Subcutaneous abdominal adipose tissue (tissue), 5 donors: Measurements from ENCODE around the gene NLGN1.

Experiments
- H3K27ac ChIP-seq: one replicate; pipeline ENCODE4 v1.7.0; 2013; ENCODE audit warnings: low read depth, mild to moderate bottlenecking, inconsistent platforms, low read length, moderate library complexity
- H3K27me3 ChIP-seq, 5 donors: one replicate each; pipeline ENCODE4 v1.7.0; 2013; ENCODE audit warnings: low read length in 5 of 5, inconsistent platforms in 1 of 5; ENCODE audit not compliant: control insufficient read depth in 5 of 5, insufficient read depth in 4 of 5
- H3K36me3 ChIP-seq, 5 donors: one replicate each; pipeline ENCODE4 v1.7.0; 2013; ENCODE audit warnings: low read length in 5 of 5; ENCODE audit not compliant: control insufficient read depth in 5 of 5, insufficient read depth in 5 of 5
- H3K4me1 ChIP-seq, 5 donors: one replicate each; pipeline ENCODE4 v1.7.0; 2013; ENCODE audit warnings: low read length in 5 of 5, mild to moderate bottlenecking in 3 of 5, moderate library complexity in 1 of 5; ENCODE audit not compliant: control insufficient read depth in 5 of 5, insufficient read depth in 5 of 5
- H3K4me3 ChIP-seq, 5 donors: one replicate each; pipeline ENCODE4 v1.7.0; 2013; ENCODE audit warnings: low read length in 5 of 5, low read depth in 1 of 5
- H3K9ac ChIP-seq, 5 donors: one replicate each; pipeline ENCODE4 v1.7.0; 2013; ENCODE audit warnings: low read length in 5 of 5, mild to moderate bottlenecking in 4 of 5, moderate library complexity in 3 of 5
- H3K9me3 ChIP-seq, 5 donors: one replicate each; pipeline ENCODE4 v1.7.0; 2013; ENCODE audit warnings: low read length in 5 of 5; ENCODE audit not compliant: control insufficient read depth in 5 of 5
- donor health status: healthy.
- donor health status: healthy.
- donor health status: healthy.
- donor health status: healthy.
- donor health status: healthy.

The NLGN1 gene

DNA sequence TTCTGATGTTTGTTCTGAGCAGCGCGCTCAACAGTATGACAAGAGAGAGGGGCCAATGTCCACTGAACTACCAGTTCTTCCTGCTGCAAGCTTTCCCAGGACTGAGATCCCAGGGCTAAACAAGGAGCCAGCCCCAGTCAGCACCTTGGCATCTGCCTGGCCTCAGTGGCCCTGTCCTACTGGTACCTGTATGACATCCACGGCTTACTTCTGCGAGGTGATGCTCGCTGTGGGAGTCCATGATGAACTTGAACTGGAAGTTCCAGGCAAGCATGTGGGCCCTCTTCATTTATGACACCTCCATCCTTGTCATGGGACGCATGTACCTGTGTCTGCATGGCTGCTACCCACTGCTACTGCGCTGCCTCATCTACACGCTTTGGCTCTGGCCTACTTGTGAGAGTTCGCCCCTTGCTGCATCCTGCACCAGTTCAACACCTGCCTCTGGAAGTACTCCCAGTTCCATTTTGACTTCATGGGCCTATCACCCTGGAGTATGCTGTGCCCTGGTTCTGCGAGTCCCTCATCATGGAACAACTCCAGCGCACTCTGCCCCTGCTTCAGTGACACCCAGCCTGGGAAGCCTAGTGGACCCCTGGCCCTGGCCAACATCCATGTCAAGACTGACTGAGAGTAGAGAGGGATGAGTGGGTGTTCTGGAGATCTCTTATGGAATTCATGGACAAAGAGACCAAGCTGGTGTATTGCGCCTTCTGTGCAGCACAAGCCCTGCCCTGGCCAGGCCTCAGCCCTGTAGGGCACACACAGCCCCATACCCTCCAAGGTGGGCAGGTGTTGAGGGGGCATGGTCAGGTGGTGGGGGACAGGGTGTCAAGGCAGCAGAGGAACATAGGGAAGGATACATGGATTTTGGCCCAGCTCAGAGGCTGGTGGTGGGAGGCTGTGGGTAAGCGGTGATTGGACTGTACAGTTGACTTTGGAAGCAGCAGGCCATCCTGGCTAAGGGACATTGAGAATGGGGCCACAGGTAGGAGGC lies 246.8 kb downstream of the NLGN1 start:
- H3K27ac ChIP-seq, result no peak overlapping the region
- H3K4me1 ChIP-seq, result no peaks in the 10 kb centered on the region
- H3K4me3 ChIP-seq, result no peak overlapping the region
- no peaks in the 10 kb centered on the region for H3K36me3 ChIP-seq
- H3K9ac ChIP-seq, result no peak overlapping the region
- no peaks in the 10 kb centered on the region for H3K9me3 ChIP-seq
- no peaks in the 10 kb centered on the region for H3K27me3 ChIP-seq

- no peaks in the 10 kb centered on the region for H3K4me1 ChIP-seq
- H3K36me3 ChIP-seq, result no peaks in the 10 kb centered on the region
These were observed 253.1 kb downstream of the NLGN1 start for GRCh38 chr3:173650596-173650995.

GRCh38 chr3:173652093-173652492 lies 254.5 kb downstream of the NLGN1 start:
- peaks cover 0 to 3% (median 2%) of the 10 kb centered on the region in 5 donors for H3K9me3 ChIP-seq
- H3K27me3 ChIP-seq, result no peaks in the 10 kb centered on the region
- H3K27ac ChIP-seq, result no peak overlapping the region
- H3K9ac ChIP-seq, result no peak overlapping the region
- no peak overlapping the region for H3K4me3 ChIP-seq
- no peaks in the 10 kb centered on the region for H3K36me3 ChIP-seq
- H3K4me1 ChIP-seq, result no peaks in the 10 kb centered on the region

More at GRCh38 chr3:173650596-173650995, 253.1 kb downstream of the NLGN1 start:
- H3K4me3 ChIP-seq, result no peak overlapping the region
- peaks cover 0 to 3% (median 2%) of the 10 kb centered on the region in 5 donors for H3K9me3 ChIP-seq
- H3K27me3 ChIP-seq, result no peaks in the 10 kb centered on the region
- no peak overlapping the region for H3K9ac ChIP-seq
- no peak overlapping the region for H3K27ac ChIP-seq

- no peaks in the 10 kb centered on the region for H3K4me1 ChIP-seq
- H3K4me3 ChIP-seq, result no peak overlapping the region
- no peaks in the 10 kb centered on the region for H3K27me3 ChIP-seq
- no peak overlapping the region for H3K27ac ChIP-seq
- no peaks in the 10 kb centered on the region for H3K36me3 ChIP-seq
- H3K9me3 ChIP-seq, result peaks cover 0 to 3% (median 2%) of the 10 kb centered on the region in 5 donors
- no peak overlapping the region for H3K9ac ChIP-seq
These were observed 256.2 kb downstream of the NLGN1 start for GRCh38 chr3:173653781-173654180.

GRCh38 chr3:173659972-173660371 lies 262.4 kb downstream of the NLGN1 start:
- Histone ChIP-seq H3K9me3 (no peaks in the 10 kb centered on the region), H3K36me3 (no peaks in the 10 kb centered on the region), H3K9ac (no peak overlapping the region), H3K27me3 (no peaks in the 10 kb centered on the region), H3K4me1 (no peaks in the 10 kb centered on the region), H3K27ac (no peak overlapping the region), H3K4me3 (no peak overlapping the region)

DNA sequence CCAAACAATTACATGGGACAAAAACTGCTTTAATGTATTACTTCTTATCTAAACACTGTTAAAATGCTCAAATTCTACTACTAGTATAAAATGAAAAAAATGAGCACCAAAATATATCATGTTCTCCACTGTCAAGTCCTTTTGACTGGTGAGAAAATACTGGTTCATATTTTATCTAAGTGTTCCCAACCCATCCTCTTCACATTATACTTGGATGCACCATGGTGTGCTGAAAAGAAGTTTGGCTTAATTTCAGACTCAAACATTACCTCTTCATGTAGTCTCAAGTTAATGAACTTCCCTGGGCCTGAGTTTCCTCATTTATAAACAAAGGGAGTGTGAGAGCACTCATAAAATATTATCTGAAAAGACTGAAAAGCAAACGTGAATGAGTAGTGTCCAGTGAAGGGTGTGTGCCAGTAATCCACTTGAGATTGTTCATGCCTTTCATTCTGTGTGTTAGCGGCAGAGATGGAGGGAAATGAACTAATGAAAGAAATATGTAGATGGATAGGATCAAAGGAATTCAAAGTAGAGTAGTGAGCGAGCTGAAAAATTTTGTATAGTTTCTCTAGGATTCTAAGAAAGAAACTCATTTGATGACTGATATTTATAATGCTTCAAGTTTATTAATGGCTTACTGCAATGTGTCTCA lies 263.2 kb downstream of the NLGN1 start:
- H3K27me3 ChIP-seq, result no peaks in the 10 kb centered on the region
- no peak overlapping the region for H3K4me3 ChIP-seq
- no peak overlapping the region for H3K9ac ChIP-seq
- H3K9me3 ChIP-seq, result no peaks in the 10 kb centered on the region
- H3K27ac ChIP-seq, result no peak overlapping the region
- no peaks in the 10 kb centered on the region for H3K4me1 ChIP-seq
- H3K36me3 ChIP-seq, result no peaks in the 10 kb centered on the region

DNA sequence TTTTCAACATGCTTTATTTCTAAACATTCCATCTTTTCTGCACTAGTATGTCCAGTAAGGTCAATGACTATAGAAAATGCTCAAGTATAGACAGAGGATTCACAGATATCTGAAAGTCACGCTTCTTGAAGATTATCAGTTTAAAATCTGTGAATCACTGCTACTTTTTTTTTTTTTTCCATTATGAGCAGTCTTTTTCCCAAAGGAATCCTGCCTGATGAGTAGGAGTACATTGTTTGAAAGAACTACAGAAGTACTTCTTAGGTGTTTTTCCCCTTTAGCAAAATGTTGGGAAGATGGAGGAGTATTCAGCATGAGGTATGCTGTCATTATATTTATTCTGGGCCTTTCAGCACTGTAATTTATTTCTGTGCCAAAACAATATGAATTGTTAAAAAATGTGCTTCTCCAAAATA lies 266.2 kb downstream of the NLGN1 start:
- H3K27me3 ChIP-seq, result no peaks in the 10 kb centered on the region
- H3K9ac ChIP-seq, result no peak overlapping the region
- no peaks in the 10 kb centered on the region for H3K9me3 ChIP-seq
- H3K4me3 ChIP-seq, result no peak overlapping the region
- H3K36me3 ChIP-seq, result no peaks in the 10 kb centered on the region
- H3K4me1 ChIP-seq, result no peaks in the 10 kb centered on the region
- no peak overlapping the region for H3K27ac ChIP-seq

DNA sequence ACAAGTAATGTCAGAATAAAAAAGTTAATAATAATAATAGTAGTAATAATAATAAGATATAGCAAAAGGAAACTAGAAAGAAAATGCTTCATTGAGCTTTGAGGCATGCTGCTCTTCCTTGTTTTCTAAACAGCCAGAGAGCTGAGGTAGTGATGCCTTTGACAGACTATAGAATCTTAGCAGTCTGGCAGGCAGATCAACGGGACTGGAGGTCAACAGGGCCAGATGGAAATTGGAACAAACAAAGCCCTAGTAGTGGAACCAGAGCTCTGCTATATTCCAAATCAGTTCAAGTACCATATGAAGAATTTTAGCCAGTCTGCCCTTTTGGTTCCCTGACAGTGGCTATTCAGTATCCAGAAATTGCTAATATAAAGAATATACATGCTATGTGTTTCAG lies 278.6 kb downstream of the NLGN1 start:
- Histone ChIP-seq H3K27me3 (no peaks in the 10 kb centered on the region), H3K9me3 (no peaks in the 10 kb centered on the region), H3K36me3 (no peaks in the 10 kb centered on the region), H3K4me1 (no peaks in the 10 kb centered on the region), H3K4me3 (no peak overlapping the region), H3K9ac (no peak overlapping the region), H3K27ac (no peak overlapping the region)

DNA sequence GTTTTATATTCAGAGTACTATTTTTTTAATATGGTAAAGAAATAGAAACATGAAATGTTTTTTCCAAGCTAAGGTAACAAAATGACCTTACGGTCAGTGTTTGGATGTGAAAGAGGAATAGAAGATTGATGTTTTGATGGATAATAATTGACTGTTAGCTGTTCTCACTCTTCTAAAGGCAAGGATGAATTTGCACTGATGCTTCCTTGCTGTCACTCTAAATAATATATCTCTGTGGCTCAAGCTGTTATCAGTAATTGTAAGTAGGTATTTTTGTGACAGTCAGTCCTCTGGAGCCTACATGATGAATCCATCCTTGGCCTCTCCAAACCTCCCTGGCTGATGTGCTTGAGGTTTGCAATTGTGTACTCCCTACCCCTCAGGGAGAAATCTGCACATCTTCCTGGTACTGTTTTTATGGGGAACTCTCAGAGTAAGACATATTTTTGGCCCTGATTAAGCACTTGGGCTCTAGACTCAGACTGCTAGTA lies 283.7 kb downstream of the NLGN1 start:
- H3K9me3 ChIP-seq, result no peaks in the 10 kb centered on the region
- H3K4me3 ChIP-seq, result no peak overlapping the region
- no peak overlapping the region for H3K27ac ChIP-seq
- no peaks in the 10 kb centered on the region for H3K36me3 ChIP-seq
- no peaks in the 10 kb centered on the region for H3K27me3 ChIP-seq
- H3K9ac ChIP-seq, result no peak overlapping the region
- no peaks in the 10 kb centered on the region for H3K4me1 ChIP-seq

DNA sequence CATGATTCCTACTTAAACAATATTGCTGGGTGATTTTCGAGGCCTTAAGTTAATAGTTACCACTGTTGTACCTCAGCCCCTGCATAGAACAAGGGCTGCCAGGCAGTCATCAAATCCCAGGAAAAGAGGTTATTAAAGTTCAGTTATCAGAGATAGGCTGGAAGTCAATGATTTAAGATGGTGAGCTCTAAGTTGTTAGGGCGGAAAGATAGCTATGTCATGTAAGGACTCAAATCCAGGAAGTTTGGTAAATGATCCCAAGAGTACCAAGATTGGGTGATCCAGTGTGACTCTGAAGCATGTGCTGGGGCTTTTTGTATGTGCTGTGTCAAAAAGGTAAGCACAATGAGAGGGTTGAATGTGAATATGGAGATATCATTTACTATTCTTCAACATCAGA lies 287.9 kb downstream of the NLGN1 start:
- Histone ChIP-seq H3K36me3 (no peaks in the 10 kb centered on the region), H3K27me3 (no peaks in the 10 kb centered on the region), H3K27ac (no peak overlapping the region), H3K9me3 (no peaks in the 10 kb centered on the region), H3K9ac (no peak overlapping the region), H3K4me1 (peaks cover 0 to 11% (median 3%) of the 10 kb centered on the region in 5 donors), H3K4me3 (no peak overlapping the region)
